ENCODE measurements around the gene CEP135. TPM values are rescaled to one million over a fixed set of nuclear protein-coding genes. Genes with fewer than 3 reads are reported as not detected.

The CEP135 gene
- polyA plus RNA-seq, 1 of the 3 experiments (the other 2 are of a cell fraction), result 1.6 TPM

DNA sequence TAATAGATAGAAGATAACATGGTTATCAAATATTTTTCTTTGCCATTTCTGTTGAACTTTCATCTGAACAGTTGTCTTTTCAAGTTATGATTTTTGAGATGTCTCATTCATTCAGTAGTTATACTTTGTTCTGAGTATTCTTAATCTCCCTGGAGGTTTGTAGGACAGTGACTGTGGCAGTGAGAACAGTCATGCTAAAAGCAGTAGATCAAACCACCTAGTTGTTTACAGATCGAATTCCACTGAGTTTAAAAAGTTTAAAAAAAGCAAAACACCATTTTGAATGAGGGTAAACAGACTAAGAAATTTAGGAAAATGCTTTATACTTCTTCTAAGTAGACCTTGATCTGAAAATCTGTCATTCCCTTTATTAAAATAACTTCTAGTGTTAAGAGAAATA, 107.2 kb downstream of the CEP135 start:
- H3K9ac ChIP-seq, result no peak overlapping the region
- H3K36me3 ChIP-seq (replicated peaks in 1 of 2; ENCODE audit: control insufficient read depth in 1 of 2, insufficient read depth in 2 of 2, low read length in 1 of 2), result no peaks in the 10 kb centered on the region
- H3K4me1 ChIP-seq (ENCODE audit: control insufficient read depth in 1 of 2, insufficient read depth in 2 of 2, low read depth in 1 of 2, low read length in 1 of 2), result peaks cover 0 to 20% of the 10 kb centered on the region in 2 experiments; a peak in 2 of 4 replicates
- TF ChIP-seq, protein P1, sequence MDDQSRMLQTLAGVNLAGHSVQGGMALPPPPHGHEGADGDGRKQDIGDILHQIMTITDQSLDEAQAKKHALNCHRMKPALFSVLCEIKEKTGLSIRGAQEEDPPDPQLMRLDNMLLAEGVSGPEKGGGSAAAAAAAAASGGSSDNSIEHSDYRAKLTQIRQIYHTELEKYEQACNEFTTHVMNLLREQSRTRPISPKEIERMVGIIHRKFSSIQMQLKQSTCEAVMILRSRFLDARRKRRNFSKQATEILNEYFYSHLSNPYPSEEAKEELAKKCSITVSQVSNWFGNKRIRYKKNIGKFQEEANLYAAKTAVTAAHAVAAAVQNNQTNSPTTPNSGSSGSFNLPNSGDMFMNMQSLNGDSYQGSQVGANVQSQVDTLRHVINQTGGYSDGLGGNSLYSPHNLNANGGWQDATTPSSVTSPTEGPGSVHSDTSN (IDR thresholded peaks at IDR 0.05), result no peak
- TF ChIP-seq MEF2A (IDR thresholded peaks at IDR 0.05; ENCODE audit: borderline replicate concordance, low read depth), result no peak
- no peak for TF ChIP-seq FOXJ3 (CRISPR knock-in tag; IDR thresholded peaks at IDR 0.05)
- TF ChIP-seq EP300 (IDR thresholded peaks at IDR 0.05; ENCODE audit: borderline replicate concordance in 1 of 2, low read depth in 1 of 2, low read length in 1 of 2), result no peak
- TF ChIP-seq NFIC (IDR thresholded peaks at IDR 0.05; ENCODE audit: borderline replicate concordance), result no peak
- no peak for TF ChIP-seq JUND (IDR thresholded peaks at IDR 0.05)
- H3K79me2 ChIP-seq (ENCODE audit: insufficient read depth), result no peaks in the 10 kb centered on the region; the same call in 1 of the 2 replicates
- no peak overlapping the region for H3K27ac ChIP-seq (ENCODE audit: low read depth in 2 of 2, low read length in 1 of 2)
- no peaks in the 10 kb centered on the region for H3F3A ChIP-seq (replicated peaks; ENCODE audit: insufficient read depth)
- ChIA-PET POLR2A (no interaction called here), CTCF (no interaction called here)
- no peak for DNase-seq
- H4K20me1 ChIP-seq (ENCODE audit: insufficient read depth), result no peaks in the 10 kb centered on the region
- H3K9me2 ChIP-seq, result no peaks in the 10 kb centered on the region
- no peaks in the 10 kb centered on the region for H3K9me3 ChIP-seq
- H3K27me3 ChIP-seq (ENCODE audit: insufficient read depth), result no peaks in the 10 kb centered on the region
- 76% methylated on average over 1 of the region's 1 CpG for WGBS (ENCODE audit: low lambda C conversion rate)
- no peak overlapping the region for H3K4me2 ChIP-seq
- no peak overlapping the region for H3K4me3 ChIP-seq (ENCODE audit: low read depth in 2 of 2, low read length in 1 of 2)
- no peak overlapping the region for H2AFZ ChIP-seq (ENCODE audit: low read depth)

DNA sequence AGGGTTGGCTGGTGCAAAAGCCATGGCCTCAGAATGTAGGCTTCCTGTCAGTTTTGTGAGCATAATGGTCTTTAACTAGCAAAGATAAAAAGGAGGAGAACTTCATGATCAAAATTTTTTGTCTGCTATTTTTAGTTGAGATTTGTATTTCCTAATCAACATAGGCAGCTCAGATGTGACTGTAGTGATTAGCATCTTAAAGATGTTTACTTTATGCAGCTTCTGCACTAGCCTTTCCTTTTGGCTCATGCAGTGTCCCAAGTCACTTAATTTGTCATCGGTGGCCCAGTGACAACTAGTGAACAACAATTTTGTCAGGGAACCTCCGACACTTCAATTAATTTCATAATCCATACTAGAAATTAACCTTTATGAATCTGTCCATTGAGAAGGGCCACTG, 109.8 kb downstream of the CEP135 start:
- WGBS (ENCODE audit: low lambda C conversion rate), result 97% methylated on average over 2 of the region's 2 CpGs
- H3K79me2 ChIP-seq (ENCODE audit: insufficient read depth), result no peaks in the 10 kb centered on the region
- ChIA-PET CTCF (no interaction called here), POLR2A (no interaction called here)
- H3K27ac ChIP-seq (ENCODE audit: low read depth in 2 of 2, low read length in 1 of 2), result no peak overlapping the region
- no peaks in the 10 kb centered on the region for H3K9me2 ChIP-seq
- H3K4me3 ChIP-seq (ENCODE audit: low read depth in 2 of 2, low read length in 1 of 2), result no peak overlapping the region
- no peak for DNase-seq
- H3K36me3 ChIP-seq (replicated peaks in 1 of 2; ENCODE audit: control insufficient read depth in 1 of 2, insufficient read depth in 2 of 2, low read length in 1 of 2), result no peaks in the 10 kb centered on the region
- TF ChIP-seq FOXJ3 (CRISPR knock-in tag; IDR thresholded peaks at IDR 0.05) (no peak), EP300 (IDR thresholded peaks at IDR 0.05; ENCODE audit: borderline replicate concordance in 1 of 2, low read depth in 1 of 2, low read length in 1 of 2) (no peak), RAD21 (IDR thresholded peaks at IDR 0.05; ENCODE audit: low read length) (no peak), MAX (IDR thresholded peaks at IDR 0.05; ENCODE audit: low read depth) (no peak), FOXM1 (IDR thresholded peaks at IDR 0.05; ENCODE audit: low read depth) (no peak), NFIC (IDR thresholded peaks at IDR 0.05; ENCODE audit: borderline replicate concordance) (no peak), TEAD4 (IDR thresholded peaks at IDR 0.05; ENCODE audit: borderline replicate concordance, insufficient read depth) (no peak)
- no peaks in the 10 kb centered on the region for H3K27me3 ChIP-seq (ENCODE audit: insufficient read depth)
- no peaks in the 10 kb centered on the region for H3K9me3 ChIP-seq
- H3K9ac ChIP-seq, result no peak overlapping the region
- no peak overlapping the region for H3K4me2 ChIP-seq
- H3F3A ChIP-seq (replicated peaks; ENCODE audit: insufficient read depth), result no peaks in the 10 kb centered on the region
- H4K20me1 ChIP-seq (ENCODE audit: insufficient read depth), result no peaks in the 10 kb centered on the region
- no peak overlapping the region for H2AFZ ChIP-seq (ENCODE audit: low read depth)
- peaks cover 0 to 18% of the 10 kb centered on the region in 2 experiments; a peak in 2 of 4 replicates for H3K4me1 ChIP-seq (ENCODE audit: control insufficient read depth in 1 of 2, insufficient read depth in 2 of 2, low read depth in 1 of 2, low read length in 1 of 2)

DNA sequence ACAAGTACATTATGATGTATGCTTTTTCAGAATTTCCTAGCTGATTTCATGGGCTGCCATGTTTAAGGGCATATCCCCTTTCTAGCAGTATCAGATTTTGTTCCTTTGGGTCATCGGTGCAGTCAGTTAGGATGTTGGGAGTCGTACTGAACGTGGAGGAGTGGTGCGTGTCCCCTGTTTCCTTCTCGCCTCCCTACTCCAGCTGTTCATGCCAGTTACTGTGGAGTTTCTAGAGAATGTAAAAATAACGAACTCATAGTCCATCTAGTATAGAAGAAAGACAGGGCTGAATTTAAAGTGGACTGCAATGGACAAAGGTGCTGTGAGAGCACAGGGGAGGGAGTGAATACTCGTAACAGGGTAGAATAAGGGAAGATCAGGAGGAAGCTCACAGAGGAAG, 111.3 kb downstream of the CEP135 start:
- 90% methylated on average over 7 of the region's 7 CpGs for WGBS (ENCODE audit: low lambda C conversion rate)
- ChIA-PET CTCF (interaction anchor here (0.8 kb wide), 1 partner anchor 166 kb away, joined by 3 read pairs; no protein-coding TSS in a partner anchor), POLR2A (interaction anchor here (0.6 to 1.4 kb wide), 3 partner anchors 8 to 111 kb away, joined by 3 to 6 read pairs (median 4); partner anchors contain the start of gene CEP135)
- no peaks in the 10 kb centered on the region for H3K36me3 ChIP-seq (replicated peaks in 1 of 2; ENCODE audit: control insufficient read depth in 1 of 2, insufficient read depth in 2 of 2, low read length in 1 of 2)
- no peaks in the 10 kb centered on the region for H3K27me3 ChIP-seq (ENCODE audit: insufficient read depth)
- peaks cover 0 to 11% of the 10 kb centered on the region in 2 experiments; a peak in 2 of 4 replicates for H3K4me1 ChIP-seq (ENCODE audit: control insufficient read depth in 1 of 2, insufficient read depth in 2 of 2, low read depth in 1 of 2, low read length in 1 of 2)
- no peaks in the 10 kb centered on the region for H3K79me2 ChIP-seq (ENCODE audit: insufficient read depth)
- no peak overlapping the region for H3K4me2 ChIP-seq
- H3K9me2 ChIP-seq, result no peaks in the 10 kb centered on the region
- no peak overlapping the region for H2AFZ ChIP-seq (ENCODE audit: low read depth)
- no peak overlapping the region for H3K9ac ChIP-seq
- no peak for DNase-seq
- no peak overlapping the region for H3K4me3 ChIP-seq (ENCODE audit: low read depth in 2 of 2, low read length in 1 of 2)
- no peak overlapping the region for H3K27ac ChIP-seq (ENCODE audit: low read depth in 2 of 2, low read length in 1 of 2)
- H3F3A ChIP-seq (replicated peaks; ENCODE audit: insufficient read depth), result no peaks in the 10 kb centered on the region
- no peaks in the 10 kb centered on the region for H3K9me3 ChIP-seq
- H4K20me1 ChIP-seq (ENCODE audit: insufficient read depth), result no peaks in the 10 kb centered on the region
- TF ChIP-seq MEF2A (IDR thresholded peaks at IDR 0.05; ENCODE audit: borderline replicate concordance, low read depth) (no peak), ELF1 (IDR thresholded peaks at IDR 0.05) (no peak), FOXJ3 (CRISPR knock-in tag; IDR thresholded peaks at IDR 0.05) (no peak), MXI1 (IDR thresholded peaks at IDR 0.05; ENCODE audit: low read depth, low read length) (no peak), RAD21 (IDR thresholded peaks at IDR 0.05; ENCODE audit: low read length) (no peak), JUND (IDR thresholded peaks at IDR 0.05) (no peak), TCF12 (IDR thresholded peaks at IDR 0.05) (no peak), IRF3 (IDR thresholded peaks at IDR 0.05; ENCODE audit: low read depth, low read length) (no peak), POLR2AphosphoS5 (IDR thresholded peaks at IDR 0.05; ENCODE audit: low read depth, low read length) (no peak)
- TF ChIP-seq, protein P1 (IDR thresholded peaks at IDR 0.05), result no peak

All from SK-N-SH (cell line).